ENCODE data around the gene IFI27. TPM values are rescaled to one million over a fixed set of nuclear protein-coding genes. Genes with fewer than 3 reads are reported as not detected.

Gene IFI27
- total and polyA plus RNA-seq, 2 donors from 2014 or later, result 143 to 356 TPM

DNA sequence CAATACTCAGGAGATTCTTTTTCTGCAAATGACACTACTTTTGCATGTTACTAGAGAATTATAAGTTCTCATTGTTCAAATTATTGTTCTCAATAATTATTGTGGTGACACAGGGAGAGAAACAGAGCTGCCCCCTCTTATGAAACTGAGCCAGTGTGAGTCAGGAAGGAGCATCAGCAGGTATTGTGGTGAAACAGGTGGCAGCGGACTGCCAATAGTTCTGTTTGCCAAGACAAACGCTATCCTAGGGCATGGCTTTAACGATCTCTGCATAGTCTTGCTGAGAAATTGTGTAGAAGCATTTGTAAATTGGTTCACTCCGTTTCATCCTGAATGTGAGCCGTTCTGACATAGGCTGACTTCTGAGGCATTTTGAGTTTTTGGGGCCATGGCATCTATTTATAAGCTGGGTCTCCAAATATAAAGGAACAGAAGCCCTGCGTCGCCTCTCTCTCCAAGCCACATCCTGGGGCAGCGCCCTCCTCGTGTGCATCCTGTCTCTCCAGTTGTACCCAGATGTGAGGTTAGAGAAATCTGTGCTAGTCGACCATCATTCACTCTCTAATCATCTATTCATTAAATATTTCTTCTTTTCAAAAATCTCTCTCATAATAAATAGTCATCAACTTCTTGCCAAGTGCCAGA, 47.8 kb downstream of the IFI27 start:
- H3K4me1 ChIP-seq (ENCODE audit: control insufficient read depth in 2 of 3, insufficient read depth in 2 of 3, low read depth in 1 of 3, low read length in 3 of 3), result peaks cover 0 to 4% (median 0%) of the 10 kb centered on the region in 3 donors
- intact Hi-C loops (cut with DNase I), result no loop called here
- no peak for DNase-seq
- H3K36me3 ChIP-seq (ENCODE audit: control insufficient read depth in 2 of 3, insufficient read depth in 3 of 3, low read length in 3 of 3), result no peaks in the 10 kb centered on the region
- no peaks in the 10 kb centered on the region for H3K9me3 ChIP-seq (ENCODE audit: control insufficient read depth in 2 of 3, insufficient read depth in 1 of 3, low read length in 3 of 3)
- no peaks in the 10 kb centered on the region for H3K27me3 ChIP-seq (ENCODE audit: control insufficient read depth, insufficient read depth, low read length)
- TF ChIP-seq, protein P1, sequence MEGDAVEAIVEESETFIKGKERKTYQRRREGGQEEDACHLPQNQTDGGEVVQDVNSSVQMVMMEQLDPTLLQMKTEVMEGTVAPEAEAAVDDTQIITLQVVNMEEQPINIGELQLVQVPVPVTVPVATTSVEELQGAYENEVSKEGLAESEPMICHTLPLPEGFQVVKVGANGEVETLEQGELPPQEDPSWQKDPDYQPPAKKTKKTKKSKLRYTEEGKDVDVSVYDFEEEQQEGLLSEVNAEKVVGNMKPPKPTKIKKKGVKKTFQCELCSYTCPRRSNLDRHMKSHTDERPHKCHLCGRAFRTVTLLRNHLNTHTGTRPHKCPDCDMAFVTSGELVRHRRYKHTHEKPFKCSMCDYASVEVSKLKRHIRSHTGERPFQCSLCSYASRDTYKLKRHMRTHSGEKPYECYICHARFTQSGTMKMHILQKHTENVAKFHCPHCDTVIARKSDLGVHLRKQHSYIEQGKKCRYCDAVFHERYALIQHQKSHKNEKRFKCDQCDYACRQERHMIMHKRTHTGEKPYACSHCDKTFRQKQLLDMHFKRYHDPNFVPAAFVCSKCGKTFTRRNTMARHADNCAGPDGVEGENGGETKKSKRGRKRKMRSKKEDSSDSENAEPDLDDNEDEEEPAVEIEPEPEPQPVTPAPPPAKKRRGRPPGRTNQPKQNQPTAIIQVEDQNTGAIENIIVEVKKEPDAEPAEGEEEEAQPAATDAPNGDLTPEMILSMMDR (IDR thresholded peaks at IDR 0.05; ENCODE audit: borderline replicate concordance, extremely low read depth, insufficient read depth), result no peak
- H3K9ac ChIP-seq (ENCODE audit: low read length in 3 of 3), result no peak overlapping the region
- H3K27ac ChIP-seq (ENCODE audit: low read depth in 2 of 2, low read length in 2 of 2), result no peak overlapping the region
- FAIRE-seq, result no peak
- H3K4me3 ChIP-seq (ENCODE audit: low read length in 3 of 3), result no peak overlapping the region

DNA sequence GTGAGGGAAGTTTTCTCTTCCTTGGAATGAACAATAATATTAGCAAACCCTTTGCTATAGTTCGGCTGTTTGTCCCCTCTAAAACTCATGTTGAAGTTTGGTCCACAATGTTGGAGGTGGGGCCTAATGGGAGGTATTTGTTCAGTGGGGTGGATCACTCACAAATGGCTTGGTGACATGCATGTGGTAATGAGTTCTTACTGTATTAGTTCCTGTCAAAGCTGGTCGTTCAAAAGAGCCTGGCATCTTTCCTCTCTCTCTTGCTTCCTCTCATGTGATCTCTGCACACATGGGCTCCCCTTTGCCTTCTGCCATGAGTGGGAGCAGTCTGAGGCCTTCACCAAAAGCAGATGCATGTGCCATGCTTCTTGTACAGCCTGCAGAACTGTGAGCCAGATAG, 50.5 kb downstream of the IFI27 start:
- Histone ChIP-seq H3K9me3 (ENCODE audit: control insufficient read depth in 2 of 3, insufficient read depth in 1 of 3, low read length in 3 of 3) (no peaks in the 10 kb centered on the region), H3K27me3 (ENCODE audit: control insufficient read depth, insufficient read depth, low read length) (no peaks in the 10 kb centered on the region), H3K4me1 (ENCODE audit: control insufficient read depth in 2 of 3, insufficient read depth in 2 of 3, low read depth in 1 of 3, low read length in 3 of 3) (peaks cover 0 to 4% (median 0%) of the 10 kb centered on the region in 3 donors), H3K4me3 (ENCODE audit: low read length in 3 of 3) (no peak overlapping the region), H3K9ac (ENCODE audit: low read length in 3 of 3) (no peak overlapping the region), H3K36me3 (ENCODE audit: control insufficient read depth in 2 of 3, insufficient read depth in 3 of 3, low read length in 3 of 3) (no peaks in the 10 kb centered on the region), H3K27ac (ENCODE audit: low read depth in 2 of 2, low read length in 2 of 2) (no peak overlapping the region)
- no peak for DNase-seq
- intact Hi-C loops (cut with DNase I), result no loop called here
- TF ChIP-seq, protein P1 (IDR thresholded peaks at IDR 0.05; ENCODE audit: borderline replicate concordance, extremely low read depth, insufficient read depth), result no peak
- FAIRE-seq, result no peak

DNA sequence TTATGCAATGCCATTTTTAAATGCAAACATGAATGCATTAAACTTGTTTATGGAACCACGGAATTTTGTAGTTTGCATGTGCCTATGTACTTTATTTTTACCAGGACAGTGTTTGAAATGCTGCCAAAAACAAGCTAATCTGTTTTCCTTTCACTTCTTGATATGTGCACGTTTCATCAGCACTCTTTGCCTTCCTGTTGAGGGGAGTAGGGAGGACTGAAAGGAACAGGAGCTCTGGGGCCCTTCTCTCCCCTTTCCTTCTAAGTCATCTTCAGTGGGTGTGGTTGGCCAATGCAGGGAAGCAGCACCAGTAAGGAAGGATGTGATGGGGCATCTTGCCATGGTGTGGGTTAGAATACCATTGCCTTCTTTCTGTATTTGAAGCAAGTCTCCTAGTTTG, 51.4 kb downstream of the IFI27 start:
- peak in 1 of 5 donors; percentile 17 for DNase-seq
- Histone ChIP-seq H3K4me1 (ENCODE audit: control insufficient read depth in 2 of 3, insufficient read depth in 2 of 3, low read depth in 1 of 3, low read length in 3 of 3) (peaks cover 0 to 4% (median 0%) of the 10 kb centered on the region in 3 donors), H3K36me3 (ENCODE audit: control insufficient read depth in 2 of 3, insufficient read depth in 3 of 3, low read length in 3 of 3) (no peaks in the 10 kb centered on the region), H3K9me3 (ENCODE audit: control insufficient read depth in 2 of 3, insufficient read depth in 1 of 3, low read length in 3 of 3) (no peaks in the 10 kb centered on the region), H3K4me3 (ENCODE audit: low read length in 3 of 3) (no peak overlapping the region), H3K27me3 (ENCODE audit: control insufficient read depth, insufficient read depth, low read length) (no peaks in the 10 kb centered on the region), H3K27ac (ENCODE audit: low read depth in 2 of 2, low read length in 2 of 2) (no peak overlapping the region), H3K9ac (ENCODE audit: low read length in 3 of 3) (no peak overlapping the region)
- no peak for FAIRE-seq
- TF ChIP-seq, protein P1 (IDR thresholded peaks at IDR 0.05; ENCODE audit: borderline replicate concordance, extremely low read depth, insufficient read depth), result no peak
- intact Hi-C loops (cut with DNase I), result no loop called here

DNA sequence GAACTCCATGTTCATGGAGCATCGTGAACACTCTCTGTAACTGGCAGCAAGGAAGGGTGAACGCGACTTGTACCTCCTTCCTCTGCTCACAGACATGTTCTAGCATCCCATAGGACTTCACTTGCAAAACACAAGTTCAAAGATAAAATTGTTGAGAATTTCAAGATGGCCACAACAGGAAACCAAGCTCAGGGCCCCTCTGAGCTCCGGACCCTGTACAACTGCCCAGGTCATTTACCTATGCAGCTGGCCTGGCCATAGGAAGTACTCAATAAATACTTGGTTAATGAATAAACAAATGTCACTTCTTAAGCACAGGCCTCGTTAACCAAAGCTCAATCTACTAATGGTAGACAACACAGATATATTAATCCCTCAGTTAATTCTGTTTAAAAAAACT, 51.9 kb downstream of the IFI27 start:
- Histone ChIP-seq H3K9me3 (ENCODE audit: control insufficient read depth in 2 of 3, insufficient read depth in 1 of 3, low read length in 3 of 3) (no peaks in the 10 kb centered on the region), H3K4me3 (ENCODE audit: low read length in 3 of 3) (no peak overlapping the region), H3K27ac (ENCODE audit: low read depth in 2 of 2, low read length in 2 of 2) (no peak overlapping the region), H3K4me1 (ENCODE audit: control insufficient read depth in 2 of 3, insufficient read depth in 2 of 3, low read depth in 1 of 3, low read length in 3 of 3) (peaks cover 0 to 4% (median 0%) of the 10 kb centered on the region in 3 donors), H3K36me3 (ENCODE audit: control insufficient read depth in 2 of 3, insufficient read depth in 3 of 3, low read length in 3 of 3) (no peaks in the 10 kb centered on the region), H3K27me3 (ENCODE audit: control insufficient read depth, insufficient read depth, low read length) (no peaks in the 10 kb centered on the region), H3K9ac (ENCODE audit: low read length in 3 of 3) (no peak overlapping the region)
- FAIRE-seq (no peak), DNase-seq (no peak)
- TF ChIP-seq, protein P1 (IDR thresholded peaks at IDR 0.05; ENCODE audit: borderline replicate concordance, extremely low read depth, insufficient read depth), result no peak
- intact Hi-C loops (cut with DNase I), result no loop called here
